GM19351 (cell line): ENCODE measurements around the gene NLK.
A peak's percentile ranks its signal among the peaks of the same experiment; 100 is the strongest.

Experiments
- ATAC-seq: cut with Tn5 transposase; IDR thresholded peaks from one replicate; pipeline ENCODE4 v1.9.1; 2021; ENCODE audit warnings: mild to moderate bottlenecking, moderate library complexity; ENCODE audit not compliant: unreplicated experiment

Gene NLK

DNA sequence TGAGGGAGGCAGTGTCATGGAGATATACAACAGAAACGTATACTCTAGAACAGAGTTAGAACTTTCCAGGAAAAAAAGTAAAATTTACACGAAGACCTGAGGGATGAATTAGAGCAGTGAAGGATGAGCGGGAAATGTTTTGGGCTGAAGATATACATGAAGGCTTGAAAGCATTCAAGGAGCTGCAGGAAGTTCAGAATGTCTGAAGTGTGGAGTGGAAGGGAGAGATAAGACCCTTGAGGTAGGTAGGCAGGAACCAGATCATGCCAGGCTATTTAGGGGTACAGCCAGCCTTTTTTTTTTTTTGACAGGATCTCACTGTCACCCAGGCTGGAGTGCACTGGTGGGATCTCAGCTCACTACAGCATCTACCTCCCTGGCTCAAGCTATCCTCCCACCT, 3.2 kb upstream of the NLK start:
- no peak for ATAC-seq

DNA sequence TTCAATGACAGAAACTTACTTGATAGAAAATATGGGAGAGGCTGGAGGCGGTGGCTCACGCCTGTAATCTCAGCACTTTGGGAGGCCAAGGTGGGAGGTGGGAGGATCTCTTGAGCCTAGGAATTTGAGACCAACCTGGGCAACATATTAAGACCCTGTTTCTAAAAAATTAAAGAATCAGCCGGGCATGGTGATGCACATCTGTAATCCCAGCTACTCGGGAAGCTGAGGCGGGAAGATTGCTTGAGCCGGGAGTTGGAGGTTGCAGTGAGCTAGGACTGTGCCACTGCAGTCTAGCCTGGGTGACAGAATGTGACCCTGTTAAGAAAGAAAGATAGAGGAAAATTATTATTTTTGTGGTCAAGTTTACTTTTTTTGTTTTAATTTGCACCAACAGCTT, 2.1 kb upstream of the NLK start:
- no peak for ATAC-seq

DNA sequence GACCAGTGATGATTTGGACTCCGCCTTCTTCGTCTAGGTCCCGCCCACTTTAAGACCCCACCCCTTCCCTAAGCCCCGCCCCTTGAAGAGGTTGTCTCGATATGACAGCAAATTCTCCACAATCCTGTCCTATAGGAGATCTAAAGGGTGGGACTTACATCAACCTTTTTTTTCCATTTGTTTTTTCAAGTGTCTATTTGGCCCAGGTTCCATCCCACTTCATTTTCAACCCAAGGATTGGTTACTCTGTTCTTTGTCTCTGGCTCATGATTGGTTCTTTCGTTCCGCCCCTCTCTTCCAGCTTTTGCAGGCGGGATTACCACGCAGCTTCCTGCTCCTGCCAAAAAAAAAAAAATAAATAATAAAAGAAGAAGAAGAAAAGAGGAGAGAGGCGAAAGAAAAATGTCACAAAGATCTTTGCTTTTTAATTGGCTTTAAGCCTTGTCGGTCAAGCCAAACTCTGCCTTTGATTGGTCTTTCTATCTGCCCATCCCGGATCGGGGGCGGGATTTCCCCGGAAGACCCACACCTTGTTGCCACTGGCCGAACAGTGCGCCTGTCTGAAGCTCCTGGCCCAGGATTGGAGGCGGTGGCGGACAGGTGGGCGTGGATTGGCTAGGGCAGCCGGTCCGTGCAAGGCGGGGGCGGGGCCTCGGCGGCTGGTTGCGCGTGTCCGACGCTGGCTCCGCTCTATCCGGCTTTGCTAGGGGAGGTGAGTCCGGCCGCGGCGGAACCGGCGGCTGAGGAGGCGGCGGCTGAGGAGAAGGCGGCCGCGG, 1.2 kb upstream of the NLK start:
- ATAC-seq: peak; percentile 88

DNA sequence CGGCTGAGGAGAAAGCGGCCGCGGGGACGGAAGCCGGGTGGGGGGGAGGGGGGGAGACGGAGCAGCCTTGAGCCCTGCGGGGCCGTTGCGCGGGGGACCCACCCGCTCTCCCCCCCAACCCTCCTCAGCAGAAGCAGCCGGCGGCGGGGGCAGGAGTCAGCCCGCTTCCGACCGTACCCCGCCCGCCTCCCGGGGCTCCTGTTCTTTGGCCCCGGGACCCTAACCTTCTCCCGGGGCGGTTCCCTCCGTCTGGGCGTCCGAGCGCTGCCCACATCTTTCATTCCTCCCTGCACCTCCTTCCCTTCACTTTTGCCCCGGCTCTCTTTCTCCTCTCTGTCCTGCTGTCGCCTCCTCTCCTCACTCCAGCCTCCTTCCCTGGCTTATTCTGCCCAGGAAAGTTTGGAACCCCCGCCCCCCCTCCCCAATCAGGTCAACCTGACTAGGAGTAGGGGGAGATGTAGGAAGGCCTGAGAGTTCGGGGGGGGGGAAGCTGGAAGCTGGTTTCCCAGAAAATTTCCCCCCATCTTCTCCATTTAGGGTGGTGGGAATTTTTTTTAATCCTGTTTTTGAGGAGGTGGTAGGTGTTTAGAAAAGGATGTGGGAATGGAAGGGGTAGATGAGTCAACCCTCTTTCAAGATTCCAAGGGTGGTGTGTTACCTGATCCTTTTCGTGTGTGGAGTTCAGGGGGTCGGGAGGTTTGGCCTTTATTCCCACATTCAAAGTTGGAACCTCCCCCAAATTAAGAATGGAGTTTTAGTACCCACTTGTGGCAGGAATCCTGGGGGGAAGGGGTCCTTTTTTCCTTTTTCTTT, 427 bp upstream of the NLK start:
- ATAC-seq: peak; percentile 4

DNA sequence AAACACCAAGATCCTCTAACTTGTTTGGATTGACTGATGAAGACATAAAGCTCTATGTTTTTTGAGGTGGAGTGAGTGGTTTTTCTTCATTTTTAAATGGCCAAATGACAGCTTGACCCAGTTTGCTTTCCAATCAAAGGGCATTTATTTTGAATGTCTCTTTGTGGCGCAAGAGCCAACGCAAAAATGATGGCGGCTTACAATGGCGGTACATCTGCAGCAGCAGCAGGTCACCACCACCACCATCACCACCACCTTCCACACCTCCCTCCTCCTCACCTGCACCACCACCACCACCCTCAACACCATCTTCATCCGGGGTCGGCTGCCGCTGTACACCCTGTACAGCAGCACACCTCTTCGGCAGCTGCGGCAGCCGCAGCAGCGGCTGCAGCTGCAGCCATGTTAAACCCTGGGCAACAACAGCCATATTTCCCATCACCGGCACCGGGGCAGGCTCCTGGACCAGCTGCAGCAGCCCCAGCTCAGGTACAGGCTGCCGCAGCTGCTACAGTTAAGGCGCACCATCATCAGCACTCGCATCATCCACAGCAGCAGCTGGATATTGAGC, 329 bp downstream of the NLK start:
- ATAC-seq: no peak

- no peak for ATAC-seq
These were observed 819 bp downstream of the NLK start for GRCh38 chr17:28043296-28043695.

- no peak for ATAC-seq
These were observed 1.3 kb downstream of the NLK start for GRCh38 chr17:28043741-28044140.

GRCh38 chr17:28045304-28045703, 2.8 kb downstream of the NLK start:
- ATAC-seq: no peak

GRCh38 chr17:28046034-28046825, 3.8 kb downstream of the NLK start:
- no peak for ATAC-seq

DNA sequence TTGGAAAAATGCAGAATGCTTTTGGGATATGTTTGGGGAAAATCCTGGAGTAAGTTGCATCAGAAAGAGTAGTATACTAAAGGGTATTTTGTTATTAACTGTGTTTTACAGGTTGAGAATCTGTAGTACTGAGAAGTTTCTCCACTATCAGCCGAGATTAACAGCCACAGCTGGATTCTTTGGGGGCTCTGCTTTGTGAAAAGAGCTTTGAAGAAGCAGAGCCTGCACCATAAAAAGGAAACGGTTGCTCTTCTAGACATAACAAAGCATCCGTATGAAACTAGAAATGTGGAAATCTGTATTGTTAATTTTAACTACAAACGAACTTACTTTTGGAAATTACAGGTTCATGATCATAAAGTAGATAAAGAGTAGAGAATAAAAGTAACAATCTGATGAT, 5.3 kb downstream of the NLK start:
- no peak for ATAC-seq

- no peak for ATAC-seq
These were observed 6.6 kb downstream of the NLK start for GRCh38 chr17:28049071-28049470.

- no peak for ATAC-seq
These were observed 10.7 kb downstream of the NLK start for GRCh38 chr17:28053044-28053670.

DNA sequence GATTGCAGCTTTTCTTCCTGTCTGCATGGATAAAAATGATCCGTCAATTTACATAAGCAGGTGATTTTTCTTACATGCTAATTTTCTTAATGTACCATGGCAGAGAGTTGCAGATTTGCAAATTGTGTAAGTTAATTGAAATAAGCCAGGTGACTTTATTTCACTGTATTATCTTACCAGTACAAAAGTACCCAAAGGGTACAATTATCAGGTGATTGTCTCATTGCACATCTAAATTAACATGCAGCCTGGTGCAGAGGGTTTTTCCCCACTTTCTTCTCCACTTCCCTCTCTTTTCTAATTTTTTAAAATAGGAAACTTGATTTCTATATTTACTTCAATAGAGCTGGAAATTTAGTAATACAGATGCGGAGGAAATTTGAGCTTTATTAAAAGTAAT, 11.2 kb downstream of the NLK start:
- ATAC-seq: no peak

- ATAC-seq: no peak
These were observed 13.2 kb downstream of the NLK start for GRCh38 chr17:28055546-28056275.

- no peak for ATAC-seq
These were observed 13.8 kb downstream of the NLK start for GRCh38 chr17:28056276-28056620.

DNA sequence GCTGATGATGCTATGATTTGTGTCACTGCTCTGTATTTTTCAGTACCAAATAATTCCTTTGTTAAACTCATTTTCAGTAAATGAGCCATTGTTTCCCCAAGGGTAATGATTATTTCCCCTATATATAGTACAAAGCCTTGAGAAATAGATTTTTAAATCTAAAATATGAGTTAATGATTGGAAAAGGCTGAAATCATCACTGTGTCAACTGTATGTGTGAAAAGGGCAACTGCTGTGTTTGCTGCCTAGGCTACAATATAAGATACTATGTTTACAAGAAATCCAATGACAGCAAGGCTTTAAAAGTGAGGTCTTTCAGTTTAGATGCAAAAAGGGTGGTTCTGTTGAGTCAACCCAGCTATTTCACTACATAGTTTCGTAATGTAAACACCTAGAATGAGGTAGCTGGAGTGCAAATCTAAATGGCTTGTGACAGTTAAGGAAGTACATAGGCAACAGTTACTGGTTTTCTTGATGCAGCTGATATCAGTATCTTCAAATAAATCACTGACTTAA, 15.3 kb downstream of the NLK start:
- ATAC-seq: peak; percentile 85

DNA sequence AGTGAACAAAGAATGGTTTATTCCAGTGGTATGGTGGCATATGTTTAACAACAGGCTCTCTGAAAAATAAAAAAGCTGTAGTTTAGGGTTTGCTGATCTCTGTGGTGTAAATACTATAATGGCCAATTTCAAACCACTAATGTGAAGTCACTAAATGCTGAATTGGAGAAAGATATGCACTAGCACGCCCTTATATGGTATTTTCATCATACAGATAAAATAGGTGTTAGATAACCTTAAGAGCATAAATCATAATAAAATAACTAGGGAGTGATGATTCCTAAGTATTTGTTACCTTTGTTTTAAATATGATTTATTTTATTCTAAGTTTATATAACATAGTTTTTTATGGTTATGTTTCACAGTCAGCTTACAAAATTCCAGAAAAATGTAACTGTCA, 17.2 kb downstream of the NLK start:
- no peak for ATAC-seq

GRCh38 chr17:28065706-28066105, 23.2 kb downstream of the NLK start:
- no peak for ATAC-seq

DNA sequence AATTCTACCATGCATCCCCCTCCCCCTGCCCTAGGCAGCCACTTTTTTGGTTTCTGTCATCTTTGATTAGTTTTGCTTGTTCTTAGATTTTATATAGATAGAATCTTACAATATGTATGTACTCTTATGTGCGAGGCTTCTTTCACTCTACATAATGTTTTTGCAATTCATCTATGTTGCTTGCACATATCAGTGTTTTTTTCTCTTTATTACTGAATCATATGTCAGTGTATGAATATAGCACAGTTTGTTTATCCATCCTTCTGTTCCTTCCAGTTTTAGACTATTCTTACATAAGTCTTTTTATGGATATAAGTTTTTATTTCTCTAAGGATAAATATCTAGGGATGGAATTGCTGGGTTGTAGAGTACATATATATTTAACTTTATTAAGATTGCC, 26.6 kb downstream of the NLK start:
- no peak for ATAC-seq

DNA sequence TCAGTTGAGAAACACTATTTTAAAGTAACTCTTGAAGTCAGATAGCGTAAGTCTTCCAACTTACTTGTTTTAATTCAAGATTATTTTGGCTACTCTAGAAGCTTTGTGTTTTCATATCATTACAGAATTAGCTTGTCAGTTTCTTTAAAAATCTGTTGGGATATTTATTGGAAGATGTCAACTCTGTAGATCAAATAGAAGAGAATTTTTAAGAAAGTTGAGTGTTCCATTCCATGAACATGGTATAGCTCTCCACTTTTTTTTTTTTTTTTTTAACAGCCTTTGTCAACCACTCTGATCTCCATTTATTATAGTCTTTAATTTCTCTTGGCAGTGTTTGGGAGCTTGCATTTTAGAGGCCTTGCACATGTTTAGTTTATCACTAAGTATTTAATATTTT, 28.7 kb downstream of the NLK start:
- no peak for ATAC-seq
